B cell (primary cell): ENCODE measurements around the gene PAPSS2.

Source experiments
- EZH2 ChIP-seq: IDR thresholded peaks from 2 replicates; pipeline ENCODE4 v1.6.1; 2012; ENCODE audit warnings: borderline replicate concordance, low read depth, mild to moderate bottlenecking, moderate library complexity, low read length; ENCODE audit not compliant: insufficient read depth, poor library complexity, severe bottlenecking
- TF ChIP-seq, protein P1 (sequence below): fragments of 200-600 bp; IDR thresholded peaks from one replicate; pipeline ENCODE4 v1.8.0; 2022; ENCODE audit warnings: antibody characterized with exemption, mild to moderate bottlenecking

DNA sequence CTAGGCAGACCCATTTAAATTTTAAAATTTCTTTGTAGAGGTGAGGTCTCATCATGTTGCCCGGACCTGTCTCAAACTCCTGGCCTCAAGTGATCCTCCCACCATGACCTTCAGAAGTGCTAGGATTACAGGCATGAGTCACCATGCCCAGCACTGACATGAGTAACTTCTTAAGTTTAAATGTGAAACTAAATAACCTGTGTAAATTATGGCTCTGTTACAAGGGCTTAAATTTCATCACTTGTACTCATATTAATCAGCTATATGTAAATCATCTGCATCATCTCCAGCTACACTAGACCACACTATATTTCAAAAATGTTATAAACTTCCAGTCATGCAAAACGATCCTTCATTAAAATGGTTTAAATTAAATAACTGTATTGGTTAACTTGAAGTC, 102.2 kb downstream of the PAPSS2 start:
- no peak for TF ChIP-seq EZH2
- TF ChIP-seq, protein P1, sequence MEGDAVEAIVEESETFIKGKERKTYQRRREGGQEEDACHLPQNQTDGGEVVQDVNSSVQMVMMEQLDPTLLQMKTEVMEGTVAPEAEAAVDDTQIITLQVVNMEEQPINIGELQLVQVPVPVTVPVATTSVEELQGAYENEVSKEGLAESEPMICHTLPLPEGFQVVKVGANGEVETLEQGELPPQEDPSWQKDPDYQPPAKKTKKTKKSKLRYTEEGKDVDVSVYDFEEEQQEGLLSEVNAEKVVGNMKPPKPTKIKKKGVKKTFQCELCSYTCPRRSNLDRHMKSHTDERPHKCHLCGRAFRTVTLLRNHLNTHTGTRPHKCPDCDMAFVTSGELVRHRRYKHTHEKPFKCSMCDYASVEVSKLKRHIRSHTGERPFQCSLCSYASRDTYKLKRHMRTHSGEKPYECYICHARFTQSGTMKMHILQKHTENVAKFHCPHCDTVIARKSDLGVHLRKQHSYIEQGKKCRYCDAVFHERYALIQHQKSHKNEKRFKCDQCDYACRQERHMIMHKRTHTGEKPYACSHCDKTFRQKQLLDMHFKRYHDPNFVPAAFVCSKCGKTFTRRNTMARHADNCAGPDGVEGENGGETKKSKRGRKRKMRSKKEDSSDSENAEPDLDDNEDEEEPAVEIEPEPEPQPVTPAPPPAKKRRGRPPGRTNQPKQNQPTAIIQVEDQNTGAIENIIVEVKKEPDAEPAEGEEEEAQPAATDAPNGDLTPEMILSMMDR = no peak
